ENCODE data around the gene PARD3B.

Gene PARD3B

DNA sequence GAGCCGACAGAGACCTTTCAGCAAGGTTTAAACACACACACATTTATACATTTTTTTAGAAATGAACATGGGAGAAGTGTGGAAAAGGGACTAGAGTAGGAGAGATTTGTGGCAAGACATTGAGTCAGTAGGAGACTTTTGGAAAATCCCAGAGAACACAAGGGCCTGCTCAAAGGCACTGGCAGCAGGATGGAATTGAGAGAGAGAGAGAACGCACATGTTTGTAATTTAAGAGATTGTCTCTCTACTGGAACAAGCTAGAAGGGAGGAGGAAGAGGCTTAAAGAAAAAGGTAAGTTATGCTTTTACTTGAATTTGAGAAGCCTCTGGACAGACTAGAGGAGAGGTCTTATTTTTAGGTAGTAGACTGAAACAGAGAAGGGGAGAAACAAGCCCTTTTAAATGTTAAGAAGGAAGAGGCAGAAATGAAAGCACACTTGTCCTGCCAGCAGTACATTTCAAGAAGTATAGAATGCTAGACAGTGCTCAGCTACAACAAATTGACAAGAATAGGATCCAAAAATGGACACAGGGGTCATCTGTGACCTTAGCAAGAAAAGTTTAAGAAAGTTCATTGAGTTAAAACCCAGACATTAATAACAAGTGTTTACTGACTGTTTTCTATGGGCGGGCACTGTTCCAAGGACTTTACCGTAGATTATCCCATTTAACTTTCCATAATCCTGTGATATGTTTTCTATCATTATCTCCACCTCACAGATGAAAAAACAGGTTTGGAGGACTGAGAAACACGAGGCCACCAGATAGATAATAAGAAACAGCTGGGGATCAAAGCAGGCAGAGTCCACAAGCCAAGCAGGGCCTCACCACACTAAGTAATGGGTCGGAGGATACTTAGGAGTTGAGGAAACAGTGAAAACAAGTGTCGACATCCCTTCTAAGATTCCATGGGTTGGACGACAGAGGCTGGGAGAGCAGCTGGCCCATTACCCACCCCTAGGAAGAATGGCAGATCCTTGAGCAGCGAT is 830.5 kb downstream of the PARD3B start:
- DNase-seq: no peak

DNA sequence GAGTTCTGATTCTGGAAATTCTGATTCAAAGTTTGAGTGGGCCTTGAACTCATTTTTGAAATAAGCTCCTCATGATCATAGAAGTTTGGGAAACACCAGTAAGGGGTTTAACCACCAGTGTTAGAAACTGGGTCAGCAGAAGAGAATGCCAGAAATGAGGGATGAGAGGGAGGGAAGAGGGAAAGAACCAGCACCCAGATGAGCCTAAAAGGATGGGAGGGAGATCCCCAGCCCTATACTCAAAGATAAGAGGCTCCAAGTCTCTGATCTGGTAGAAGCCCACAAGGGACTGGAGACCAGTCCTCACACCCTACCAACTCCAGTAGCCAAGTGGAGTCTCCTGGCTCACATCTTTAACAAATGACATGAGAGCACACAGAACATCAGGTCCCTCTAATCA is 832.0 kb downstream of the PARD3B start:
- no peak for DNase-seq

DNA sequence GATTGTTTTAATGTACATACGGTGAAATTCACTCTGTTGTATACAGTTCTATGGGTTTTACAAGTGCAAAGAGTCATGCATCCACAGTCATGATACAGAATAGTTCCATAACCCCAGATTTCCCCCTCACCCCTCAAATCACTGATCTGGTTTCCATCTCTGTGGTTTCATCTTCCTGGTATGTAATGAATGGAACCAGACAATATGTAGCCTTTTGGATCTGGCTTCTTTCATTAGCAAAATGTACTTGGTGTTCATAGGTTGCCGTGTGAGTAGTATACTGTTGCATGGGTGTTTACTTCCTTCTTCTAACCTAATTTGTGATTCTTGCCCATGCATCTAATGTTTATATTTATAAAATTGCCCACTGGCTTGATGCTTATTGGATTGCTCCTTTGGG is 838.3 kb downstream of the PARD3B start:
- no peak for DNase-seq

DNA sequence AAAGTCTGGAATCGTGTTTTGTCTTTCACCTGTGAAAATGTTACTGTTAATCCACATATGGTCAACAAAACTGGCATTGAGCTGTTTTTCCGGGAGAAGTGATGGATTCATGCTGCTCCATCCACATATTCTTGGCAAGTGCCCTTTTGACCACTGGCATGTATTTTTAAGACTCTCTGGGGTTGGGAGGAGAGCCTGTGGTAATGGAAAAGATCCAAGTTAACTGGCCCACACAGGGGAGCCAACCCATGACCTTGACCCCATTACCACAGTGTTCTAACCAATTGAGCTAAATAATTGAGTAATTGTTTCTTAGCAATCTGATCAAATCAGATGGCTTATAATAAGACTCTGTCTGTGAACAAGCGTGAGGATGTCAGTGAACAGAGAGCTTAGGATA is 840.8 kb downstream of the PARD3B start:
- DNase-seq: no peak

DNA sequence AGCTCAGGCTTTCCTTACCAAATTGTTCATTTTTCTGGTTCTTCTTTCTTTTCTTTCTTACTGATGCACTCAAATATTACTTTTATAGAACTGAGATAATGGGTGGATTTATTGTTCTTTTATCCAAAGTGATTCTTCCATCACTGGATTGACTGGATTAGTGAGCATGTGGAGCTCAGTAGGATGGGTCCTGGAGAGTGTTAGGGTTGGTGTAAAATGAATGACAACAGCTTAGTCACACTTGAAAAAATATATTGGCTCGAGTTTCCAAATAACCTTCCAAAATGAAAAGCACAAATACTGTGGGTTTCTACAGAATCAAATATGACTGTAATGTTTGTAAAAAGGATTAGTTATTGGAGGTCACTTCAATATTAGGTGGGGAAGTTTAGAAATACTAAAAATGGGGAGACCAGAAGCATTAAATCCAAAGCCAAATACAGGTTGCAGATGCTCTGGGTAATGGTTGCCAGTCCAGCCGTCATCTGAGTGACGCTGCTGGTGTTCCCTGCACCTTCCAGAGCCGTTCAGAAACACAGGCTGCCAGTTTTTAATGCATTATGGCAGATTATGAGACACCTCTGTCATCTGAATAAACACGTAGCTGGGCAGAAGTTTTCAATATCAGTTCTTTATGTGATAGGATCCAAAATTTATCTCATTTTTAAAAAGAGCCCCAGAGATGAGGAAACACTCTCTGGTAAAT is 842.2 kb downstream of the PARD3B start:
- DNase-seq: no peak

DNA sequence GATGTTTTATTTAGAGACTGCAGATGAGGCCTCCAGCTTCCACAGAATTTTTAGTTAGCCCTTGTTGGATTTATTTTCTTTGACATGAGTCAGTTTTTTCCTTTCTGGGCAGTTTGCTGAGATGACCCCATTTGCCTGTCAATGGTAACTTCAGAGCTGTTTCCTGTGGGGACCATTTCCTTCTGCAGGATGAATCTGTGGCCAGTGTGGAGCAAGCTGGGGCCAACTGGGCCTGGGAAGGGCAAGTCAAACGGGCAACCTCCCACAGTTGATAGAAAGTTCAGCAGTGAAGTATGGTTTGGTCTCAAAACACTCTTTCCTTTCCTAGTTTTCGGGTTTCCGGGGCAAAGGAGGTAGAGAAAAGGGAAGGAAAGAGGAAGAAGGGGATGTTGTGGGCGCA is 845.6 kb downstream of the PARD3B start:
- DNase-seq: no peak

DNA sequence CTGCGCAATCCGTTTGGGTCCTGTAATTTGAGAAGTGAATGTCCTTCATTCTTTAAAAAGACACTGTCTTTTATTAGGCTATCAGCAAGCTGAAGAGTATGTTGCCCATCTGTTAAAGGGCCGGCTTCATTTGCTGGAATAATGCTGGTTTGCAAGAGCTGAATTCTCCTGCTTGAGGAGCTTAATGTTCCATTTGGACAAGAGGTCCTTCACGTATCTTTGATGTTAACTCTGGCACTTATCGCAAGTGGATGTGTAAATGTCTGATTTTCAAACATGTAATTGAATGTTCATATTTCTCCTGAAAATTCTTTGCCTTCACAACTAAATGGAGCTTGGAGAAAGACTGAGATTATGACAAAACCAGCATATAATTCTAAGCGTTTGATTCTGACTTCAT is 856.2 kb downstream of the PARD3B start:
- no peak for DNase-seq

DNA sequence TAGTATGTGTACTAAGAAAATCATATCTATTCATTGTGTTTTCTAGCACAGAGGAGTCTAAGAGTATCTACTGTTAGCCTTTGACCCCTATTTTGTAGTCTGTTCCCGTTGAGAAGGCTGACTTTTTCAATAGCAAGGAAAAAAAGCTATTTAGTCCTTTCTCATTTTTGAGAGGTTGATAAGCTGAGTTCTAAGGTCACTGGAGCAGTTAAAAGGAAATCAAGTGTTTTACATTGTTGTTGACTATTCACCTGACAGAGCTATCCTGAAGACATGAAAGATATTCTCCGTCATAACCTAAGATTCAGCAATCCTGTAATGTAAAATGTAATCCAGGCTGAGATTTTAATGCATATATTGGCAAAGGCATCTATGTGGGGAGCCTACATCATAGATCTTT is 856.7 kb downstream of the PARD3B start:
- DNase-seq: no peak

DNA sequence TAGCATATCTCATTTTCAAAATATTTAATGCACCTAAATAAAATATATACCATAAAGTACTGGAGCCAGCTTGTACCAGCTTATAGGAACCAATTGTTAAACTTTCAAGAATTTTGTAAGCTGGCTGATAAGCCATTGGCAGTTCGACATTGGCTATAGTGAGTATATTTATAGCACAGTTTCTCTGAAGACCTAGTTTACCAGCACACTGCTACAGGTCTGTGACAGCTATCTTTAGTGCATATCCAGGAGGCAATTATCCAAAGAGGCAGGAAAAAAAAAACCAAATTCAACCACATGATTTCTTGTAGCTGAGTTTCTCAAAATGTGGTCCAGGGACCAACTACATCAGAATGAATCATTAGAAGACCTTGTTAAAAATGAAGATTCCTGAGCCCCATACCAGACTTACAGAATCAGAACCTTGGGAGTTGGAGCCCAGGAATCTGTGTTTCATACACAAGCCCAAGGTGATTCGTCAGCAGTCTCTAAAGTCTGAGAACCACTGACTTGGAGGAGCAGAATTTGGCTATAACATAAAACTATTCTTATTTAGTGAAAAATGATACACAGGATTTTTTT is 858.1 kb downstream of the PARD3B start:
- no peak for DNase-seq

DNA sequence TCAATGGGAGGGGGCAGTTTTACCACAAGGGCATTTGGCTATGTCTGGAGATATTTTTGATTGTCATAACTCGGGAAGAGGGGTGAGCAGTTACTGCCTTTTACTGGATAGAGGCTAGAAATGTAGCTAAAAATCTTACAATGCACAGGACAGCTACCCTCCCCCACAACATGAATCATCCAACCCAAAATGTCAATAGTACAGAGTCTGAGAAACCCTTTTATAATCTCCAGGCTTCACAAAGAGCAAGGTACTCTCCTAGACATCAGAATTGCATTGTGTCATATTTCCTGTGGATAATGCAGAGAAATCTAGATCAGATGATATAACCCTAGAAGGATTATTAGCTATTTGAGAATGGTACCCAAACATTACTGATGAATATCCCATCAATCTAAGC is 859.9 kb downstream of the PARD3B start:
- DNase-seq: no peak

DNA sequence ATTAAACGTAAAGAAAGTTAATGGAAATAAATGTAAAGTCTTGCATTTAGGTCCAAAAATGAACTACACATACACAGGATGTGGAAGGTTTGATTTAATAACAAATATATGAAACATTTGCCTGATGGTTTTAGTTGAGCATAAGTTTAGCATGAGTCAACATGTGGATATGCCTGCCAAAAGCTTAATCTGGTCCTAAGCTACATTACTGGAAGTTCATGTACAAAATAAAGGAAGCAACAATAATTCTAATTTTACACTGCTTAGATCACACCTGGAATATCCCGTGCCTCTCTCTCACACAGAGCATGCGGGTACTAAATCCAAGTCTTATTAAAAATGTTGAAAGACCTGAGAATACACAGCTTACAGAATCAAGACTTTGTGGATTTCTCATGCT is 860.5 kb downstream of the PARD3B start:
- no peak for DNase-seq

DNA sequence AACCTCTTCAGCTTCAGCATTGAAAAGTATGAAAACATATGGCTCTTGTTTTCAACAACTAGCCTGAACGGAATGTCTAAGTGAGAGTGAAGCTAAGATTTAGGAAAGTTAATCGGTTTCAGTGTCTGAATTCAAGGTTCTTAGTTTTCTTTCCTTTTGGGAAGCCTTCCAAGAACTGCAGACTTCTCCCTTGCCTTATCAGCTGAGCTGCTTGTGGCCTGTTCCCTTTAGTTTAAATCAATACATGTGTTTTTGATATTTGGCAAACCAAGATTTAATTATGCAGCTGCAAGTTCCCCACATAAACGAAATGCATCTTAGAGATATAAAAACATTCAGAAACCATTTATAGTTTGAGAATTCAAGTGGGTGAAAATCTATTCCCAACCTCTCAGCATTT is 862.7 kb downstream of the PARD3B start:
- no peak for DNase-seq

DNA sequence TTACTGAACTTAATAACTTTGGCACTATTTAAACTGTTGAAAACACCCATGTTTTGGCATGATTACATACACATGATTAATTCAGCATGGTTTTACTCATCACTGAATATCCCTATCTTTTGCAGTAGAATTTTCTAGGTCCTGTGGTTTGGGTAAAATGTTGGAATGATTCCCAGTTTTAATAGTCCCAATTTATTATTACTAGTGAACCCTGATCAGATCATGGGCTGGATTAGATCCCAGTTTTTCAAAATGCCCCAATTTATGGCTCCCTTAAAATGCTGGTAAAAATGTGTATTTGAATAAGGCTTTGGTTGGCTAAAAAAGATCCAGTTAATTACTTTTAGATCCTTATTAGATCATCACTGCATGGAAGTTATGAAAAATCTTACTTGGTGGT is 863.4 kb downstream of the PARD3B start:
- no peak for DNase-seq

DNA sequence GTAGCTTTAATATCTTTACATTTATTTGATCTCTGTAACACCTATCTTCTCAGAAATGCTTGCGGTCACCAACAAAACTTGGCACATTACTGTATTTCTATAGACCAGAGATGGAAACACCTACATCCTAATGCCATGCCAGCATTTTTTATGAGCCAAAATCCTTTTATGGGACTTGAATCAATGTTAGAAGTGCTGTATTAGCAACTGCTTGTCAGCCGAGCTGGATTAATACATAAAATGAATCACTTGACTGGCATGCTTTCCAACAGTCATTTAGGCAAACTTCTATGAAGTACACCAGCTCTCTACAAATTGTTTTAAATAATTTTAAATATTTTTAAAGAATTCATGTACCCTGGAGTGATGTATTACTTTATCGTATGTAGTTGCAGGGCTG is 864.1 kb downstream of the PARD3B start:
- no peak for DNase-seq

DNA sequence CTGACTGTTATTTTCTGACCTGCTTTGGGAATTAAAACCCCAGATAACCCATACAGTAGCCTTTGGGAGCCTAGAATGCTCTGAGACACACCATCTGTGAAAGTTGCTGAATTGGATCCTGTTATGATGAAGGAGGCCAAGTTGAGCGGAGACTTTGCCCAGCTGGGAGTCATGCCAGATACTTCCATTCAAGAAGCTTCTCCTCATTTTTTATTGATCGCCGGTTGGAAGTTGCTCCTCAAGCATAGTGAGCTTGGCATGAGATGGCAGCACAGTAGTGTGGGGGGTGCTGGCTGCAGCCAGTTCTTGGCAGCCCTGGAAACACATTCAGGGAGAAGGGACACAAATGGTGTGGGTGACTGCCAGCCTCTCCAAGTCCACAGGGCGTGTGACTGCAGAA is 866.3 kb downstream of the PARD3B start:
- no peak for DNase-seq

DNA sequence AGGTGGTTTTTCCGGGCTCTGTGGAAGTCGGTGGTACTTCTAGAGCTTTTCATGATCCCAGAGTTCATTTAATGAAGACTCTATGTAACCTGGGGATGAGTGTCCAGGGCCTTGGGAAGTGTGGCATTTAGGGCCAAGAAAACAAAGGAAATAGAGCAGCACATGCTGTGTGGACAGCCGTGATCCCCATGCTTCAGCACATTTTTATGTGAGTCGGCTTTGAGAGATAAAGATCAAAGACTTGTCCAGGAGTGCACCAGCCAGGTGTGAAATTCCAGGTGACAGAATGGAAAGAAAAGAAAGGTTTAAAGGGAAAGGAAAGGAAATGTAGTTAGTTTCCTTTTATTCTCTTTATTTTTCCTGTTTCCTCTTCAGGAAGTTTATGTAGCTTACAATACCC is 879.1 kb downstream of the PARD3B start:
- DNase-seq: no peak

DNA sequence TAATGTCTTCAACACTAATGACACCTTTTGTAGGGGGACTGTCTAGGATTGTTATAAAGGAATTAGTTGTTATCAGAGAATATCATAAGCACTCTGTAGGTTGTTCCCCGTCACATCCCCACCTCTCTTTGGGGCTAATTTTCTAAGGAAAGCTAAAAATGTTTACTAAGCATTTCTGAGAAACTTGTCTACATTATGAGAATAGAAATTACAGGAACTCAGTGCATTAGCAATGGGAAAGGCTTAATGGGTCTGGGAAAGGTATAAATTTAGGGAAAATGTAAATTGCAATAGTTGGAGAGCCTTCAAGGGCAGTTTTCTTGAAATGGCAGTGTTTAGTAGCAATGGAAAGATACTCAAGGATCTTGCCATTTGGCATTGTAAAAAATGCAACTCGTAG is 879.8 kb downstream of the PARD3B start:
- no peak for DNase-seq

DNA sequence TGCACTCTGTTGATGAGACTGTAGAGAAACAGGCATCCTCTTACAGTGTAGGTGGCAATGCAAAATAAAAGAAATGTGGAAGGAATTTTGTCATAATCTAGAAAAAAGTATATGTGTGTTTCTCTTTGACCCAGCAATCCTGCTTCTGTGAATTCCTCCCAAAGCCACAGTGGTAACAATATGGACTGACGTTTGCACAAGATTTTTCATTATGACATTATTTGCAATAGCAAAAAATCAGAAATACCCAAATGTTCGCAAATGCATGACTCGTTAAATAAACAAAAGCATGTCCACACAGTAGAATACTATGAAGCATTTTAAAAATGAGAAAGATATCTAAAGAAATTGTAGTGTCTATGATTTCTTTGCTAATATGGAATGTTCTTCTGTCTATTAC is 881.8 kb downstream of the PARD3B start:
- DNase-seq: no peak

DNA sequence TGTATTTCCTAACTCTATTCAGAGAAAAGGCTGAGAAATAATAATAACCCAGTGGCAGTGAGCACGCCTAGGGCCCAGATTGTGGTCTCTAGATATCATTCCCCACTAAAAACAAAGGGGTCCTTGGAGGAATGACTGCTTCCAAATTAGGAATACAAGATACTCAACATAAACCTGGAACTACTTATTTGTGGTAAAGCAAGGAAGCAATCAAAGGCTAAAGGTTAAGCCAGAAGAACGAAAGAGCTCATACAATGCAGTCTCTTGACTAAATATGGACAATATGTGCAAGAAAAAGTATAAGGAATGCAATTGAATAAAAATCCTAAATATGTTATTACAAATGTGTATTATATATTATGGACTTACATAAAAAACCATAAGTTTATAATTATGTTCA is 883.5 kb downstream of the PARD3B start:
- DNase-seq: no peak

DNA sequence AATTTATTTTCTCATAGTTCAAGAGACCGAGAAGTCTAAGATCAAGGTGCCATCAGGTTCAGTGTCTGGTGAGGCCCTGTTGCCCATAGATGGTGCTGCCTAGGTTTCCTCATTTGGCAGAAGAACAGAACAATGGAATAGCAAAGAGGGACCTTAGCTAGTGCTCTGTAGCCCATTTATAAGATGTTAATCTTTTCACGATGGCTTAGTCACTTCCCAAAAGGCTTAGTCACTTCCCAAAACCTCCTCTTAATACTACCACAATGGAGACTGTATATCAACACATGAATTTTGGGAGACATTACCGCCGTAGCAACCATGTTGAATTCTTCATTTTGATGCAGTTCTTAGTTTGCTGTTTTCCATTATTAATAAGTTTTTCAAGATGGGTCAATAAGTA is 890.7 kb downstream of the PARD3B start:
- DNase-seq: no peak

DNA sequence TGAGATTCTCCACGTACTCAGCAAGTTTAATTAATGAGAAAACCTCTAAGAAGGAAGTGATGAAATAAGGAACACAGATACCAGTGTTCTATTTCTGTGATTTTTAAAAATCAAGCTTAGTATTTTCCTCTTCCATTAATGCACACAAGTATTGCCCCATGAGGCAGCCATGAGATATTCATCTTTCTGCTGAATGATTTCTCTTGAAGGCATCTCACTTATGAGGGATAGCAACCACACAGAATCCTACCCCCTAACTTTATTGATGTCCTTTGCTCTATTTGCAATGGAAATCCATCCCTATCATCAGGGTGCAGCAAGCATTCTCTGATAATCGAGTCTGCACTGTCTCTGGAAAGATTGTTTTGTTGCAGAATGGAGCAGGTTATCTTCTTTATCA is 893.0 kb downstream of the PARD3B start:
- no peak for DNase-seq

DNA sequence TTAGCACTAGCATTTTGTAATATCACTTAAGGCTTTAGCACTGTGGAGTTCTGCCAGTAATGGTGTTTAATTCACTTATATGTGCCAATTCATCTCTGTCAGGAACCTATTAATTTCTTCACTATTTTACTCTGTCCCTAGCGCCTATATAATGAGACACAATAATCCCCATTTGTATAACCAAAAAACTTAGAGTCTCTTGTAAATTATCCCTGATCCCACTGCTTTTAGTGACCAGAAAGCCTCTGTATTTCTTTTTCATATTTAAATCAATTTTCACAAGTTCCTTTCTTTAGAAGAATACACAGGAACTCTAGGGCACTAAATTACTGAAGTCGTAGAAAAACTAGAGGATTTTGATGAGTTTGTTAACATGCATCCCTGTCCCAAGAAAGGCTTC is 894.3 kb downstream of the PARD3B start:
- DNase-seq: no peak

DNA sequence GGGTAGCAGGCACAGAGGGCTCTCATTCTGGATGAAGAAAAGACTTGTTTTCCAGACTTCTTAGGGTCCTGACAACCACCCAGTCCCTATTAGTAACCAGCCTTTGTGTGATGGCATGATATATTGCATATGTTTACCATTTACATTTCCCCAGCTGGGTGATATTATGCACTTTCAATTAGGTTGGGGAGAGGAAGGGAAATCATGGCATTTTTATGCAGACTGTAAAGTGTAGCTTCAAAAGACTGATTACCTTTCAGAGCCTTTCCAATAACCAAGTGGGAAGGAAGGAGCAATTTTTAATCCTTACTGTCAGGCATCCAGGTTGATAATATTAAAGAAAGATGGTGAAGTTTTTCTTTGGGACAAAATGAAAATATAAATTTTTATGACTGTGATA is 896.2 kb downstream of the PARD3B start:
- DNase-seq: no peak

DNA sequence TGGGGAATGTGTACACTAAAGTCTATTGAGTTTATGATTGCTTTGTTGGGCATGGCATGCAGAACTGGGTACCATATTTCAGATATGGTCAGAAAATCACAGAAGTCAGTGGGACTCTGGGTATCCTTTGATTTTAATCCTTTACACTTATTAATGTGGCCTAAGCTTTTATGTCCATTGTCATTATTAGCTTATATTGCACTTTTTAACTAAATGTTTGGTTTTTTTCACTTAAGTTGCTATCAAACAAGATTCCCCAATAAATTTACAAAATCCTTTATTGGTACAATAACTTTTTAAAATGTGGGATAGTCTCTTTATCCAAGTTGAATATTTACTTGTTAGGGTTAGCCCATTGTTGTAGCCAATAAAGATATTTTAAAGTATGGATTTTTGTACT is 902.9 kb downstream of the PARD3B start:
- DNase-seq: no peak

Measured in activated CD8-positive, alpha-beta memory T cell treated with anti-CD3 and anti-CD28 coated beads for 24 hours (primary cell).